MM.1S (cell line): ENCODE results near the gene PRG3.

Experiments used
- CTCF ChIP-seq: fragments of 300-600 bp; sonication (generic); IDR thresholded peaks from 2 replicates; pipeline ENCODE4 v1.5.1; 2016; ENCODE audit warnings: antibody characterized with exemption, low read length, mixed read lengths
- EZH2 ChIP-seq: fragments of 300-600 bp; sonication (generic); optimal IDR thresholded peaks from 2 replicates; pipeline ENCODE3; 2017; ENCODE audit warnings: low read depth, mild to moderate bottlenecking, antibody characterized with exemption, low read length, mixed read lengths
- EZH2phosphoT487 ChIP-seq: fragments of 300-600 bp; sonication (generic); IDR thresholded peaks from 2 replicates; pipeline ENCODE4 v1.6.1; 2018; ENCODE audit warnings: antibody characterized with exemption, low read length

- no peak for TF ChIP-seq CTCF
- no peak for TF ChIP-seq EZH2
- no peak for TF ChIP-seq EZH2phosphoT487
These were observed 27.5 kb downstream of the PRG3 start for GRCh38 chr11:57353446-57353845.
